ENCODE measurements around the gene FNDC5.

- no peak for TF ChIP-seq EZH2 (IDR thresholded peaks at IDR 0.05; ENCODE audit: borderline replicate concordance, low read depth, low read length)
- no peak for TF ChIP-seq ATF1 (CRISPR knock-in tag; IDR thresholded peaks at IDR 0.05)
- TF ChIP-seq ATF1 (tag; IDR thresholded peaks at IDR 0.05), result no peak
- no peak for TF ChIP-seq MAX (CRISPR knock-in tag; IDR thresholded peaks at IDR 0.05)
Measured at GRCh38 chr1:32868085-32868484, 2.6 kb downstream of the FNDC5 start.

Data from K562 (cell line).